Mucosa of descending colon (tissue), 3 donors: Measurements from ENCODE around the gene AFF4. TPM values are rescaled to one million over a fixed set of nuclear protein-coding genes. Genes with fewer than 3 reads are reported as not detected.
"Not testable (repeated sequence)": the region's sequence is repeated elsewhere in the genome, so short reads cannot be mapped to it uniquely, and the experiment has no call there.

Experiments used
- ATAC-seq: fragments of 200-7000 bp; cut with Tn5 transposase; one replicate; pipeline ENCODE4 v1.9.1; 2020; ENCODE audit warnings: mild to moderate bottlenecking, moderate library complexity
- DNase-seq, 3 donors: peaks; one replicate each; pipeline ENCODE4 v3.0.0-alpha.2; 2020
- H3K36me3 ChIP-seq: fragments of 200-600 bp; one replicate; pipeline ENCODE4 v1.8.0; 2021; ENCODE audit warnings: low read depth, mild to moderate bottlenecking
- H3K4me1 ChIP-seq: fragments of 200-600 bp; one replicate; pipeline ENCODE4 v1.8.0; 2021; ENCODE audit warnings: low read depth, mild to moderate bottlenecking
- H3K4me3 ChIP-seq: fragments of 200-600 bp; one replicate; pipeline ENCODE4 v1.8.0; 2021; ENCODE audit warnings: mild to moderate bottlenecking
- H3K9me3 ChIP-seq: fragments of 200-600 bp; one replicate; pipeline ENCODE4 v1.8.0; 2021; ENCODE audit warnings: mild to moderate bottlenecking
- CTCF ChIP-seq: fragments of 200-600 bp; IDR thresholded peaks from one replicate; pipeline ENCODE4 v1.8.0; 2022; ENCODE audit warnings: antibody characterized with exemption, mild to moderate bottlenecking
- intact Hi-C, 2 donors: fragments of 100-400 bp; cut with DNase I in 1 of 2; cut with micrococcal nuclease in 1 of 2; formaldehyde crosslinking; loops; one replicate each; pipeline versions ENCODE4 v1.11.0 to v1.11.1; 2022; cut with DNase I, micrococcal nuclease
- total RNA-seq, 3 donors: library from RNA; stranded (reverse); fragmentation: NEBNext Ultra II Directional in 2 of 3; extraction: Animal tissue kit (Norgen Biotek cat#: 25700) in 2 of 3; gene quantifications; one replicate each; pipeline versions ENCODE4 v1.2.1 to v1.2.4, GENCODE V29; 2021 to 2023
- donor health status: DM: no; HTN: no; CAD: no; lungs with moderate emphysema.
- donor health status: DM: no; HTN: no; CAD: no.
- donor health status: DM: no; HTN: yes; CAD: no.

Gene AFF4
- total RNA-seq, 3 donors from 2014 or later, result 65.8 to 85.3 (median 76.6) TPM

- Histone ChIP-seq H3K36me3 (no peaks in the 10 kb centered on the region), H3K4me3 (no peak overlapping the region), H3K4me1 (no peaks in the 10 kb centered on the region), H3K9me3 (no peaks in the 10 kb centered on the region)
- TF ChIP-seq CTCF, result no peak
- DNase-seq (no peak), ATAC-seq (no peak)
- intact Hi-C loops, result no loop called here
These were observed 32.9 kb upstream of the AFF4 start for GRCh38 chr5:132996307-132996706.

- DNase-seq (no peak), ATAC-seq (no peak)
- Histone ChIP-seq H3K36me3 (no peaks in the 10 kb centered on the region), H3K4me1 (no peaks in the 10 kb centered on the region), H3K4me3 (no peak overlapping the region), H3K9me3 (no peaks in the 10 kb centered on the region)
- no peak for TF ChIP-seq CTCF
- intact Hi-C loops, result no loop called here
These were observed 24.3 kb upstream of the AFF4 start for GRCh38 chr5:132987531-132988408.

- DNase-seq, H3K36me3 ChIP-seq, H3K4me1 ChIP-seq, intact Hi-C loops, ATAC-seq, H3K9me3 ChIP-seq, H3K4me3 ChIP-seq: not testable (repeated sequence)
These were observed 19.5 kb upstream of the AFF4 start for GRCh38 chr5:132982971-132983370.

- ATAC-seq, result no peak
- Histone ChIP-seq H3K4me1 (no peaks in the 10 kb centered on the region), H3K36me3 (no peaks in the 10 kb centered on the region), H3K4me3 (no peak overlapping the region), H3K9me3 (no peaks in the 10 kb centered on the region)
- intact Hi-C loops, result no loop called here
- DNase-seq, result no peak
- no peak for TF ChIP-seq CTCF
These were observed 17.9 kb upstream of the AFF4 start for GRCh38 chr5:132981288-132981687.

- intact Hi-C loops, result no loop called here
These were observed 16.5 kb upstream of the AFF4 start for GRCh38 chr5:132979976-132980375.

More at GRCh38 chr5:132979976-132980375, 16.5 kb upstream of the AFF4 start:
- no peak for TF ChIP-seq CTCF
- Histone ChIP-seq H3K36me3 (no peaks in the 10 kb centered on the region), H3K4me1 (no peaks in the 10 kb centered on the region), H3K9me3 (no peaks in the 10 kb centered on the region), H3K4me3 (no peak overlapping the region)
- ATAC-seq (no peak), DNase-seq (no peak)
